Activated CD8-positive, alpha-beta memory T cell treated with anti-CD3 and anti-CD28 coated beads for 1 hour (primary cell): Measurements from ENCODE around the gene MIGA1.
"Not testable (repeated sequence)": the region's sequence is repeated elsewhere in the genome, so short reads cannot be mapped to it uniquely, and the experiment has no call there.

ENCODE experiments used
- DNase-seq, 2 donors: peaks; one replicate each; pipeline ENCODE4 v3.0.0-alpha.2; 2020; ENCODE audit warnings: low read depth in 1 of 2; ENCODE audit errors: extremely low read depth in 1 of 2

Gene MIGA1

DNA sequence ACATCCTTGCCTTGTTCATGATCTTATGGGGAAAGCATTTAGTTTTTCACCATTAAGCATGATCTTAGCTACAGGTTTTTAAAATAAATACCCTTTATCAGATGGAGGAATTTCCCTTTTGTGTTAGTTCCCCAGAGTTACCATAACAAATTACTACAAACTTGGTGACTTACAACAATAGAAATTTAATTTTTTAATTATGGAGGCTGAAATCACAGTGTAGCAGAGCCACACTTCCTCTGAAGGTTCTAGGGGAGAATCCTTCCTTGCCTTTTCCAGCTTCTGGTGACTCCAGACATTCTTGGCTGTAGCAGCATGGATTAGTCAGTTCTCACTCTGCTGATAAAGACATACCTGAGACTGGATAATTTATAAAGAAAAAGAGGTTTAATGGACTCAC lies 18.5 kb downstream of the MIGA1 start:
- DNase-seq = no peak

DNA sequence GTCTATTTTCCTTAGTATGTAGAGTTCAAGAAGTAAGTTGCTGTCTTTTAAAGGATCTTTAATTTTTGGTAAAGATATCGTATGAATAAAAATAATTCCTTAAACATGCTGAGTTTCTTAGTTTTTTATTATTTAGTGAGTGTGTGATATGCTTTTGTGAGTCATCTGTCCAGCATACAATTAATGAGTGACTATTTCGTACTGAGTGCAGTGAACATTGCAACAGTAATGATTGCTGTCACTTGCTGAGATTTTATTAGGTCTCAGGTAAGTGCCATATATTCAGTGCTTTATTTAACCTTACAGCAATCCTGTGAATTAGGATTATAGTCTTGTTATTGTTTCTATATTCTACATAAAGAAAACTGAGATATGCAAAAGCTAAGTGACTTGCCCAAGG lies 22.6 kb downstream of the MIGA1 start:
- no peak for DNase-seq

DNA sequence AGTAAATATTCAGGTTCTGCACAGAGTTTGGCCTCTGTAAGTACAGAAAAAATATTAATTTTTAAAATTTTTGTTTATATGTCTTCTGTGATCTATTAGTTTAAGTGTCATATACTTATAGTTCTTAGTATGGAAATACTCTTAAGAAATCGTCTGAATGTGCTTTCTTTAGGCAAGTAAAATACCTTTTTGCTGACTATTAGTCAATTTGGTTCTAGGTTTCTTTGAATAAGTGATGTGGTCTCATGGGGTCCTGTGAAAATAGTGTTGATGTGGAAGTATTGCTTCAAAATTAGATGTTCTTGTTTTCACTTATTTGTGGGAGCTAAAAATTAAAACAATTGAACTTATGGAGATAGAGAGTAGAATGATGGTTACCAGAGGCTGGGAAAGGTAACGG lies 23.9 kb downstream of the MIGA1 start:
- no peak for DNase-seq

DNA sequence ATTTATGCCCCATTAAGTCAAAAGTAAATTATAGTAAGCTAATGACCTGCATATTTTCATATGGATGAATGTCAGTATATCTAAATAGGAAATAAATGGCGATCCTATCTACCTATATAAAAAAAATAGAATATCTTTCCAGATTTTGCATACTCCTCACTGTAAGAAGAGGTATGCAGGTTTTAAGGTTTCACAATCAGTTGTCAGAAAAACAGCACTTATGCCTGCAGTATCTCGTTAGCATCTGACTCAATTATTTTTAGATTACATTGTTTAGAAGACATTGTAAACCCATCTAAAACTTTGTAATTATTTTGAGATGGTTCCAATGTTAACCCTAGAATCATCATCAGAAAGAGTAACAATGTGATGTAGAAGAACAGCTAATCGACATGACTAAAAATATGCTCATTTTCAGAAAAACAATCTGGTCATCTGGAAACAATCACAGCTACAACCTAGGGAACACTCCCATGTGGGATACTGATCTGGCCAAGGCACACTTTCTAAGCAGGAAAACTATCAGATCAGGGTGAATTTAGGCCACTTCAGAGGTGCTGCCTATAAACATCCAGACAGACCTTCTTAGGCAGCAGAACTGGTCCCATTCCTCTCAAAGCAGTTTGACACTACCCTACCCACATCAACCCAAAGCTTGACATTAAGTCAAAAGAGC lies 30.5 kb downstream of the MIGA1 start:
- DNase-seq = not testable (repeated sequence)

DNA sequence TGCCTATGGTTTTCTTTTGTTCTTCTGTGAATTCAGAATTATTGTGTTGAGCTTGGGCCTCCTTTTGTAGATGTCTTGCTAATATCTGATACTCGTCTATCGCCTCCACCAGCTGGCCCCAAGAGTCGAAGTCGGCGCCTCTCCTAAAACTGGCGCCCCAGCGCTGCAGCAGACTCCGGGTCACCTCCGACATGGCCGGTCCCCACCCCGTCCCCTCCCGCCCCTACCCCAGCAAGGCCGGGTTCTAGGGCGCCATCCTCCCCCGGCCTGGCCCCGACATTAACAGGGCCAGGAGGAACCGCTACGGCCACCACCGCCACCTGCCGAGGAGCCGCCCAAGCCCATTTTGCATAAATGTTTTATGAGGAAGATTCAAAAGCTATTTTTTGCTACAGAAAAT lies 32.1 kb downstream of the MIGA1 start:
- not testable (repeated sequence) for DNase-seq

DNA sequence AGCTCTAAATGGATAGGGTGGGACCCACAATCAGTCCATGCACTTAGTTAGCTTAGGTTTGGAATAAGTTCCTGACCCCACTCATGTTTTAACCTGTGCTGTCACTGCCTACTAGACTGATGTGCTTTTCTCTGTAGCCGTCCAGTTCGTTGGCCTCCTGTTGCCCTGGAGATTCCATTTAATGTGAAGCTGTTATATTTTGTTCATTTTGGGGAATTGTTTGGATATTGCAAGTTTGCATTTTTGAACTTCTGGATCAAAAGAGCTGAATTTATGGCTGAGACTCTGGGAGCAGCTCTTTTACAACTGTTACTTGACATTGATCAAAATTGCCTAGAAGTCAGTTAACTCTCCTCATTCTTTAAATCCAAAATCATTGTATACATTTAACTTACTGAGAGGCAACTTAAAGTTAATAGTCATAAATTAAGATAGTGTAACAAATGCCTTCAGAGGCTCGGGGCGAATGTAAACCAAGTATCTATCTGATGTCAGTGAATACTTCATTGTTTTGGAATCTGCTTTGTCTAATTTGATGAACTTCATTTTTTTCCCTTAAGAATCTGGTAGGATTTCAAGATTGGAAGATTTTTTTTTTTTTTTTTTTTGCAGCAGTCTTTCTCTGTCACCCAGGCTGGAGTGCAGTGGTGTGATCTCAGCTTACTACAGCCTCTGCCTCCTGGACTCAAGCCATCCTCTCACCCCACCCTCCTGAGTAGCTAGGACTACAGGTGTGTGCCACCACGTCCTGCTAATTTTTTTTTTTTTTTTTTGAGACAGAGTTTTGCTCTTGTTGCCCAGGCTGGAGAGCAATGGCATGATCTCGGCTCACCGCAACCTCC lies 38.1 kb downstream of the MIGA1 start:
- DNase-seq = no peak

DNA sequence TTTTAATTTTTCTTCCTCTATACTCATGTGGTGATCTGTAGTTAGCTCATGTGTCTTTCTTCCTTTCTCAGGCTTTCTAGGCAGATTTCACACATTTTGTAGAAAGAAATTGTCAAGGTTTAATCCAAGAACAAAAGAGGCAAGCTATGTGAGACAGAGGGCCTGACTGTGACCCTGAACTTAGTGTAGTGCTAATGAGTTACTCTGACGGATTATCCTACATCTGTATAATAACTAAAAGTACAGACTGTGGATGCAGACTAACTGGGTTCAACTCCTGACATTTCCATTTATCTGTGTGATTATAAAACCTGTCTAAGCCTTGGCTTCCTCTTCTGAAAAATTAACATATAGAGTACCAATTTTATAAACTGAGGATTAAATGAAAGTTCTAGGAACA lies 40.7 kb downstream of the MIGA1 start:
- no peak for DNase-seq

DNA sequence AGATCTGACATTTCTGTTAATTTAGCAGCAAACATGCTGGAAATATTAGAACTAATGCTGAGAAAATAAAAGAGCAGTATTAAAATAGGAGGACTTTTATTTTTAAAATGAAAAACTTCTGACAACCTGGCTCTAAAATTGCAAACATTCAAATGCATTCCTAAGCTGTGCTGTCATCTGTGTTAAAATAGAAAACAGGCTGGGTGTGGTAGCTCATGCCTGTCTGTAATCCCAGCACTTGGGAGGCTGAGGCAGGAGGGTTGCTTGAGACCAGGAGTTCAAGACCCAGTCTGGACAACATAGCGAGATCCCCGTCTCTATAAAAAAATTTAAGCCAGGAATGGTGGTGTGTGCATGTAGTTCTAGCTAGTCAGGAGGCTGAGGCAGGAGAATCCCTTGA lies 44.6 kb downstream of the MIGA1 start:
- DNase-seq = no peak

DNA sequence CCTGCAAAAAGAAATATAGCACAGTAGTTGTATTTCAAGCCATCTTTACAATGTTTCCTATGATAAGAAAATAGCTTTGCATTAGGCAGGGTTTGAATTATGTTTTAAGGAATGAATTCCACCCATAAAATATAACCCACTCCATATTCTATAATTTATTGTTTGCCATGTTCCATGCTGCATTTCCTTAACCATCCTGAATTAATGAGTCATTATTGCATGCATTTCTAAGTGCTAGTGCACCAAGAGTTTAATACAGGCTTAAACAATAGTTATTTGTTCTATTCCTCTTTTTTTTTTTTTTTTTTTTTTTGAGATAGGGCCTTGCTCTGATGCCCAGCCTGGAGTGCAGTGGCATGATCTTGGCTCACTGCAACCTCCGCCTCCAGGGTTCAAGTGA lies 45.2 kb downstream of the MIGA1 start:
- DNase-seq = no peak

DNA sequence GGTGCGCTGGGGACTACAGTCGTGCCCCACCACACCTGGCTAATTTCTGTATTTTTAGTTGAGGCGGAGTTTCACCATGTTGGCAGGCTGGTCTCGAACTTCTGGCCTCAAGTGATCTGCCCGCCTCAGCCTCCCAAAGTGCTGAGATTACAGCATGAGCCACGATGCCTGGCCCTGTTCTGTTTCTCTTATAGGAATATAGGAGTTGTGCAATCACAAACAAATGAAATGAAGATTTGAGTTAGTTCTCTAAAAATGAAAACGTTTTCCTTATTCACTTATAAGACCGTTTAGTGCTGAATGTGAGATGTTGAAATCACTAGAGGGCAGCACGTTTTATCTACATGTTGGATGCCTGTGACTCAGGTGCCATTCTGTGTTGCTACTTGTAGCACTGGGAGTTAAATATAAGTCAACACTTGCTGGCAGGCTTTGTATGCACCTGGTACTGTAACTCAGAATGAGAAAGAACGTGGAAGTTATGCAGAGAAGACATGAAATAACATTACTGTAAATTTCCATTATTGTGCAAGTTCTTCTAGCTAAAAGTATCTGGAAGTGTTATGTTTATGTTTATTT lies 45.8 kb downstream of the MIGA1 start:
- no peak for DNase-seq

DNA sequence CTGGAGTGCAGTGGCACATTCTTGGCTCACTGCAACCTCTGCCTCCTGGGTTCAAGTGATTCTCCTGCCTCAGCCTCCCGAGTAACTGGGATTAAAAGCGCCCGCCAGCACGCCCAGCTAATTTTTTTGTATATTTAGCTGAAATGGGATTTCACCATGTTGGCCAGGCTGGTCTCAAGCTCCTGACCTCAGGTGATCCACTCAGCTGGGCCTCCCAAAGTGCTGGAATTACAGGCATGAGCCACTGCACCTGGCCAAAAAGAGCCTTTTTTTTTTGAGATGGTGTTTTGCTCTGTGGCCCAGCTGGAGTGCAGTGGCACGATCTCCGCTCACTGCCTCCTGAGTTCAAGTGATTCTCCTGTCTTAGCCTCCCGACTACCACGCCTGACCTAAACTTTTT lies 47.4 kb downstream of the MIGA1 start:
- DNase-seq = not testable (repeated sequence)

DNA sequence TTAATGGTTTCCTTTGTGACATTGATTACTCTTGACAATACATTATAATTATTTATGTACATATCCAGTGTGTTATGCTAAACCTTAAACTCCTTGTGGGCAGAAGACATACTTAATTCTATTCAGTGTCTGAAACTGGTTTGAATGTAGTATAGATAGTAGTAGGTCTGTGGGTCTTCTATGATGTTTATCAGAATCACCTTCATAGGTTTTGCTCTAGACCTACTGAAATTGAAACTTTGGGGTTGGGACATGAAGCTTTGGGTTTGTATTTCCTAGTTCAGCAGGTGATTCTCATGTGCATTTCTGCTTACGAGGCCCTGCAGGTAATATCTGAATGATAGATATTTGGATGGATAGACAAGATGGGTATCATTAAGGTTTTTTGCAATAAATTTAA lies 48.6 kb downstream of the MIGA1 start:
- no peak for DNase-seq

DNA sequence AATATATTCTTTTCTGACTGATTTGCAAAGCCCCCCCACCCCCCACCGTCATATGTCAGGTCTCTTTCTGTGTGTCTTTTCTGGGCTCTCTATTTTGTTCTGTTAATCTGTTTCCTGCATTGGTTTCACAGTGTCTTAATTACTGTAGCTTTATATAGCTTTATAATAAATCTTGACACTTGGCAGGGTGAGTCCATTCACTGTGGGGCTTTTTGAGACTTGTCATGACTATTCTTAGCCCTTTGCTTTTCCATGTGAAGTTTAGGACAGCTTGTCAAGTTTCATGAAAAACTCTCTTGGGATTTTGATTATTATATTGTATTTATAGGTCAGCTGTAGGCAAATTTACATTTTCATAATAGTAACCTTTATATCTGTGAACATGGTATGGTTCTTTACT lies 50.4 kb downstream of the MIGA1 start:
- DNase-seq = no peak

DNA sequence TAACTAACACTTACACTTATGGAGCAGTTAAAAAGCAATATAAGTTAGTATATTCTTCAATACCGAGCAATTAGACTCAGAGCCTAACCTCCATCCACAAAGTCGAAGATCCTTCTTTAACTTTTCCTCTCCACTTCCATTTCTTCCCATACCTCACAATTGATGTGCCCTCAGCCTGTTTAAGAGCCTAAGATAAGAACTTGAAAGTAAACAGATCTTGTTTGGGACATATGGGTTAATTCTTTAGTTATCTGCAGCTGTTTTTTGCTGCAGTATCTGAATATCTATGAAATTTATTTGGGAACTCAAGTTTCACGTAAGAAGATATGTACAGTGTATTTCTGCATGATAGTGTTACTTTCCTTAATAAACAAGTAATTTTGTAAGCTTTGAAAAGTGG lies 51.5 kb downstream of the MIGA1 start:
- DNase-seq = no peak

DNA sequence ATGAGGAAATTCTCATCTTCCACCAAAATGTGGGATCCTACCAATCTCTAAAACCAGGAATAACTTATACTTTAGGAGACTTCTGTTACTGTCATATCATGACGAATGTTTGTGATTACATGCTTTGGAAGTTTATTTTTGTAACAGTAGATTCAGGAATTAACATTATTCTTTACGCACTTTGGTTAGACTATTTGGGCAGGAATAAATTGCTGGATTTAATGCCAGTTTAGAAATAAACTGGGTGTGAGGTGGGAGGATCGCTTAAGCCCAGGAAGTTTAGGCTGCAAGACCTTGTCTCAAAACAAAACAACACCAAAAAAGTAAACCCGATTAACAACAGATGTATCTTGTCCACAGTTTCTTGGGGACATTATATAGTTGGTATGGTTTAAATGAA lies 52.1 kb downstream of the MIGA1 start:
- DNase-seq = no peak

DNA sequence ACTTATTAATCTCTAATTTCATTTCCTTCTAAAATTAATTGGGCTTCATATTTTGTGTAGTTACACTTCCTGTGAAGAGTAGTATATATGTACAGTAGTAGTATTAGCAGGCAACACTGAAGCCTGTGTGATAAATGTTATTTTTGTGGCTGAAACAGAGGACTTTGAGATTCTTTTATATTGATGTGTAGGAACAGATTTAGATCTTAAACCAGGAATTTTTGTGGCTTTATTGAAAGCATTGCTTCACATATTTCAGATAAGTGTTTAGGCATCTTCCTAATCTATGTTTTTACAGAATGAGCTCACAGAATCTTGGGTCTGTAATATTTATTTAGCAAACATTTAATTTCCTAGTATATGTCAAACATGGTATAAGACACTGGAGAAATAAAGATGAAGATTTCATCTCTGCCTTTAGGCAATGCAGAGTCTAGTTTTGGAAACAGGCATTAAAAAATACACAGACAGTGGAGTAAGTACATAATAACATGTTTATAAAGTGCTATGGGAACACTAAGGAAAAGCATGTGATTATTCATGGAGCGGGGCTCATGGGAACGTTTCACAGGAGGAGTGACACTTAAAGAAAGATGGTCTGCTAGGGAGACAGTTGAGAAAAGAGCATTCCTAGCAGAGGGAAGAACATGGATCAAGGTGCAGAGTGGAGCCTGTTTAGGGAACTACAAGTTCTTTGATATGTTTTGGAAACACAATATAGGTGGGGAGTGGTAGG lies 52.7 kb downstream of the MIGA1 start:
- DNase-seq = no peak

DNA sequence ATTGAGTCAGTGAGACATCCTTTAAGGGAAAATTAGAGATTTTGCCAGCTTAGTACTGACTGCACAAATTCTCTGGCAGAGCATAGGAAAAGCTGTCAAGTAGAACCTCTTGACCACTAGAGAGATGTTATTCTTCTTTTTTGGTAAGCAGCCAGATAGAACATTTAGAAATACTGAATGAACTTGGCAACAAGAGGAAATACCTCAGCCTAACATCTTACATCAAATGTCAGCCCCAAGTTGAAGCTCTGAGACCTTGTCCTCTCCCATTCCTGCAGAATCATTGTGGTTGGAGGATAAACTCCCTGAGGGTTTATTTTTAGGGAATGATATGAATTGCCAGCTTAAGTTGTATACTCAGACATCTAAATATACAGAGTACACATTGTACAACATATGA lies 53.5 kb downstream of the MIGA1 start:
- no peak for DNase-seq

DNA sequence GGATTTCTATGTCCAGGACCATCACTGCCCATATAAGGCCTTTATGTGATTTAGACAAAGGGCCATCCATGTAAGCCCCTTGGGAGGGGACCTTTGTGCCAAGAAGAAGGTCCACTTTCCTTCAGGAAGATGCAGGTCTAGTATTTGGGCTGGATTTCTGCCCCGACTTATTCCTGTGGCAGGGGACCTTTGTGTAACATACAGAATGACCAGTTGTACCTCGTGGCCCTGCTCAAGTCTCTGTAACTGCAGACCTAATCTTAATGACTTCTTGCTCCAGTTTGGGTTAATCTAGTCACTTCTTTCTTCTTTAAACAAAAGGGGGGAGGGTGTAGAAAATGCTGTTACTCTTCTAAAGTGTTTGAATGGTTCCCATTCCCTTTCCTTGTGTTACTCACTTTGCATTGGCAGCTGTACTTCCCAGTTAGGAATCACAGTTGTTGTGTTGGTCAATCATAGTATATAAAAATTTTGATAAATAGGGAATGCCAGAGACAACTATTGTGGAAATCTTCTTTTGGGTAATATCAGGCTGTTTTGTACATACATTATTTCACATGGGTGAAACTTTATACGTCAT lies 54.2 kb downstream of the MIGA1 start:
- DNase-seq = no peak

DNA sequence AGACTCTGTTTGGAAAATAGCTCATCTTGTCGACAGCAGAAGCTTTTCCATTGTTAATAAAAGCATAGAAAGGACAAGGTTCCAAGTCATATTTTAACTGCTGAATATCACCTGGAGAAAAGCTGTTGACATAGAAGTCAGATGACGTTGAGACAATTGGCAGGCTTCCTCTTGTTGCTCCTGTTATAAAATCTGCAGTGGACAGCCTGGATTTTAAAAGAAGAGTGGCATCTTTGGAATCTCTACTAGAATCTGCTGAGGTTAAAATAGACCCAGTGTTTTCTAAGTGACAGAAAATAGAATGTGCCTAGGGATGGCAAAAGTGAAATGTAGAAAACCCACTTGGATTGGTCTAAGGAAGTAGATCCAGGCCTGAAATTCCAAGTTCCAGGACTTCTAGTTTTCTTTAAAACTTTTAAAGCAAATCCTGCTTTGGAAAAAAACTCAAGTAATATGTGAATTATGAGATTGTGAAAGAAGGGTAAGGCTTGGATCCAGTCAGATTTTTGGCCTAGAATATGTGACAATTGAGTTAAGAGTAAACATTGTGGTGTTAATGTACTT lies 55.4 kb downstream of the MIGA1 start:
- no peak for DNase-seq

DNA sequence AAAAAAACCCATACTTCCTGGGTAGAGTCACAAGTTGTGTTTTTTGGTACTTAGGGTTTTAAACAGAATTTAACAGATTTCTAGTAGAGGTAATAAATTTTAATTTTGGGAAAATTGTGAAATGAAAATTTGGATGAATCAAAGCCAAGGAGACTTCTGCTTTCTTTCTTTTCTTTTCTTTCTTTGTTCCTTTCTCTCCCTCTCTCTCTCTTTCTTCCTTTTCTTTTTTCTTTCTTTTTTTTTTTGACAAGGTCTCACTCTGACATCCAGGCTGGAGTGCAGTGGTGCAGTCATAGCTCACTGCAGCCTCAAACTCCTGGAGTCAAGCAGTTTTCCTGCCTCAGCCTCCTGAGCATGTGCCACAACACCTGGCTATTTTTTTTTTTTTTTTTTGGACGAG lies 62.1 kb downstream of the MIGA1 start:
- DNase-seq = no peak

DNA sequence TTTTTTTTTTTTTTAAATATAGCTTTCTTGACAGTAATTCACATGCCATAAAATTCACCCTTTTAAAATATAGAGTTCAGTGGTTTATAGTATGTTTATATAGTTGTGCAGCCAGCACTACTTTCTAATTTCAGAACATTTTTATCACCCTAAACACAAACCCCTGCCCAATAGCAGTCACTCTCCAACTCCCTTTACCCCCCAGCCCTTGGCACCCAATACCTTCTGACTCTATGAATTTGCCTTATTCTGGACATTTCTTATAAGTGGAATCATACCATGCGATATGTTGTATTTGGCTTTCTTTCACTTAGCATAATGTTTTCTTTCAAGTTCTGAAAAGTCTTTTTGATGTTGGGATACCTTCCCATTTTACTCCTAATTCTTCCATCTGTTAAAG lies 66.5 kb downstream of the MIGA1 start:
- no peak for DNase-seq
